Glomerular endothelial cell (primary cell): ENCODE measurements around the gene ZP1. TPM values are rescaled to one million over a fixed set of nuclear protein-coding genes. Genes with fewer than 3 reads are reported as not detected.

Experiments
- DNase-seq: peaks from one replicate; pipeline ENCODE4 v3.0.0-alpha.2; 2011; ENCODE audit warnings: low read depth, low spot score; ENCODE audit errors: extremely low read depth
- total RNA-seq: library from RNA; depleted of rRNA; stranded (reverse); fragments of >200 nt; gene quantifications from 2 replicates; pipeline ENCODE4 v1.2.3, GENCODE V29; 2015

Gene ZP1
- total RNA-seq, 1 donor from 2014 or later = not detected

DNA sequence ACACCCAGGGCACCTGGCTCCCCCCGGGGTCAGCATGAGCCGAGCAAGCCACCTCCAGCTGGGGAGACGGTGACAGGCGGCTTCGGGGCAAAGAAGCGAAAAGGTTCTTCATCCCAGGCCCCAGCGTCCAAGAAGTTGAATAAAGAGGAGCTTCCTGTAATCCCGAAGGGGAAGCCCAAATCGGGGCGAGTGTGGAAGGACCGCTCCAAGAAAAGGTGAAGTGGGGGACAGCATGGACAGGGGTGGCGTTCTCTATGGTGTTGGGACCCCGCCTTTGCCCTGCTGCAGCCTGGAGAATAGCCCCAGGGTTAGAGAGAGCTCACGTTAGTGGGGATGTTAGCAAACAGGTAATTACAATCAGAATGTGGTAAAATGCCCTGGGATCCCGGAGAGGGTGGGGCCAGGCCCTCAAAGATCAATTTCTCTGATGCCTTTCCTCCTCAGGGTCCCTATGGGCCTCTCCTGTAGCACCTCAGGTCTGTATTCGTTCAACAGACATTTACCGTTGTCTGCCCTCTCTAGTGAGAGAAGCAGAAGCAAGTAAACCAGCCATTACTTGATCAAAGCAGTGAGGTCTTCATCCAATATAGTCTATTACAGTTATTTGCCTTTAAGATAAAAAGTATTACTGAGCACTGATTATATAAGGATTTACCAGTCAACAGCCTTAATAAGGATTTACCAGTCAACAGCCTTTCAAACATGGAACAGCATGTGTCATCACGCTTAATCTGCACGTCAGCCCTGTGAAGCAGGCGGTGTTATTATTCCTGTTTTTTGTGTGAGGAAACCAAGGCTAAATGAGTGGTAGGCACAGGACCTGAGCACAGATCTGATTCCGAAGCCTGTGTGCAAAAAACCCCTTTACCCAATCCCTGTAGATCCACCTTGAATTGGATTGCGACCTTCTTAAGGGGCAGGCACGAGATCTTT is 24.4 kb upstream of the ZP1 start:
- no peak for DNase-seq

- DNase-seq = no peak
These were observed 23.1 kb upstream of the ZP1 start for GRCh38 chr11:60844045-60844869.

- no peak for DNase-seq
These were observed 22.5 kb upstream of the ZP1 start for GRCh38 chr11:60844870-60845221.

DNA sequence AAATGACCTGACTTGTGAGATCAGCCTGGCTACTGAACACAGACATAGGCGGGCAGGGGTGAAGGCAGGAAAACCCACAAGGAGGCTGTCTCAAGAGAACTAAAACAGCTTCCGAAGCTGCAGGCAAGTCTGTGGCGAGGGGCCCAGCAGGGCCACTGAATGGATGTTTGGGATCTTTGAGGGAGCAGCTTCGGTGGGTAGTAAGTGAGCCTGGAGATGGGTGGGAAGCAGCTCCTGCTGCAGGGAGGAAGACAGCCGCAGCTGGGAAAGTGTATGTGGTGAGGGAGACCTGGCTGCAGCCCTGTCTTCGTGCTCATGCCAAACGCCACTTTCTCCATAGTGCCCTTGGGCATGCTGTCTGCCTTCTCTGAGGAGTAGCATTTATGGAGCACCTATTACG is 22.0 kb upstream of the ZP1 start:
- no peak for DNase-seq

DNA sequence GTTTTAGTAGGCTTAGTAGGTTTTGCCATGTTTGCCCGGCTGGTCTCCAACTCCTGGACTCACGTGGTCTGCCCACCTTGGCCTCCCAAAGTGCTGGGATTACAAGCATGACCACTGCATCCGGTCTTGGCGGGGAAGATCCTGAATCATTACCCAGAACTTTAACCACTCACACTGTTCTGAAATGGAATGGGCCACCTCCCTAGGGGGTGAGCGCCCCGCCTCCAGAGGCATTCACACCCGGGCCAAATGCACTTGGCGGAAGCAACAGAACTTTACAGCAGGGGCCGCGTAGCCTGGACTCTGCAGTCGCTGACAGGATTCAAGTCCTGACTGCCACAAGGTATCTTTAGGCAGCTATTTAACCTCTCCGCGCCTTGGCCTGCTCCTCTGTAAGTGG is 20.1 kb upstream of the ZP1 start:
- no peak for DNase-seq

DNA sequence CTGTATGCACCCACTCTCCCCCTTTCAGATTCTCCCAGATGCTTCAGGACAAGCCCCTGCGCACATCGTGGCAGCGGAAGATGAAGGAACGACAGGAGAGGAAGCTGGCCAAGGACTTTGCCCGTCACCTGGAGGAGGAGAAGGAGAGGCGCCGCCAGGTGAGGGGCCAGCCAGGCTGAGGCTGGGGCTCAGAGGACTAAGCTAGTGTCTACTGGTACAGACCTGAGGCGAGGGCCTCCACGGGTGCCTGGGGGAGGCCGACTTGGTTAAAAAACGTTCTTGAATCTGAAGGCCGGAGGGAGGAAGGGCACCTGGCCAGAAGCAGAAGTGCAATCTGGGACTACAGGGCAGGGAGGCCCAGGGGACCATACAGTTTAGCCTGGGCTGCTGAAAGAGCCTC is 19.4 kb upstream of the ZP1 start:
- no peak for DNase-seq

DNA sequence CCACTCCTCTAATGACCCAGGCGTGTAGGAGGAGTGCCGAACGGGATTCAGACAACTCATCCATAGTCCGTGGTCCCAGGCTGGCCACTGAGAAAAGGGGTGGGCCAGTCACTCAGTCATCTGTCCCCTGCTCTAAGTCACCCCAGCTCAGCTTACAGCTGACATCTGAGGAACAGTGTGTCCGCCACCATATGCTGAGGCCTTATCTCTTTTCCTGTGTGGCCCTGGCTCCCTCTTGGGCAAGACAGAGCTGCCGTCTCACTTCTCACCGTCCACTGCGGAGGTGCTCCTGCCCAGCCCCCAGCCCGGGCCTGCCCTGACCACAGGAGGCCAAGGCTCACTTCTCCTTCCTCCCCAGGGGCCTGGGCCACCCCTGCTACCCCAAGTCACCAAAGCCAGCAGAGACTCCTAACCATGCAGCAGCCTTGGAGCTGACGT is 18.6 kb upstream of the ZP1 start:
- DNase-seq = no peak

GRCh38 chr11:60849641-60850520 is 17.5 kb upstream of the ZP1 start:
- no peak for DNase-seq

GRCh38 chr11:60851327-60852104 is 15.8 kb upstream of the ZP1 start:
- no peak for DNase-seq

- no peak for DNase-seq
These were observed 15.0 kb upstream of the ZP1 start for GRCh38 chr11:60852117-60852981.

DNA sequence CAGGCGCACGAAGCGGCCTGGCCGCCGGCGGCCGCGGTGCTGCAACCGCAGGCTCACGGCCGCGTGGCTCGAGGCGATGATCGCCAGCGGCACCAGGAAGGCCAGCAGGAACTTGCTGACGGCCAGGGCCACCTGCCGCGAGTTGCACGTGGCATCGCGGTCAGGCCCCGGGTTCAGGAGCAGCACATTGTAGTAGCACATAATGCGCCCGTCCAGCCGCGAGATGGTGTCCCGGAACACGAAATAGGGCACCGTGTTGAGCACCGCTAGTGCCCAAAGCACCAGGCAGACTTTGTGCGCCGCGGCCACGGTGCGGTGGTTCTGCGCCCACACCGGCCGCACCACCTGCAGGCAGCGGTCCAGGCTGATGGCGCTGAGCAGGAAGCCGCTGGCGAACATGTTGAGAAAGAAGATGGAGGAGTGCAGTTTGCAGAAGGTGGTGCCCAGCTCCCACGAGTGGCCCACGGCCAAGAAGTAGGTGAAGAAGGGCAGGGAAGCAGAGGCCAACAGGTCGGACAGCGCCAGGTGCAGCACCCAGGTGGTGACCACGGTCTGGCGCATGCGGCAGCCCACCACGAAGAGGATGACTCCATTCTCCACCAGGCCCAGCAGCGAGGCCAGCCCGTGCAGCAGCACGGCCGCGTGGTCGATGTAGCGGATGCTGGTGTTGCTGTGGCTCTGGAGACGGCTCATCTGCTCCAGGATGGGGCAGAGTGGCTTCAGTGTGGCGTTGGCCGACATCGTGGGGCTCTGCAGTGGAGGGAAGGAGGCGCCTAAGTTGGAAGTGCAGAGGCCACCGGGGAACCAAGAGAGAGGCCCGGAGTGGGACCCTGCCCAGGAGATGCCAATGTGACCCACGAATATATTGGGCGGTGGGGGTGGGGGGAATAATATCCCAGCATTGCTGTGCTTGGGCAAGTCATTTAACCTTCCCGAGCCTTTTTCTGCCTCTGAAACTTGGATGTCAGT is 14.1 kb upstream of the ZP1 start:
- DNase-seq = no peak

DNA sequence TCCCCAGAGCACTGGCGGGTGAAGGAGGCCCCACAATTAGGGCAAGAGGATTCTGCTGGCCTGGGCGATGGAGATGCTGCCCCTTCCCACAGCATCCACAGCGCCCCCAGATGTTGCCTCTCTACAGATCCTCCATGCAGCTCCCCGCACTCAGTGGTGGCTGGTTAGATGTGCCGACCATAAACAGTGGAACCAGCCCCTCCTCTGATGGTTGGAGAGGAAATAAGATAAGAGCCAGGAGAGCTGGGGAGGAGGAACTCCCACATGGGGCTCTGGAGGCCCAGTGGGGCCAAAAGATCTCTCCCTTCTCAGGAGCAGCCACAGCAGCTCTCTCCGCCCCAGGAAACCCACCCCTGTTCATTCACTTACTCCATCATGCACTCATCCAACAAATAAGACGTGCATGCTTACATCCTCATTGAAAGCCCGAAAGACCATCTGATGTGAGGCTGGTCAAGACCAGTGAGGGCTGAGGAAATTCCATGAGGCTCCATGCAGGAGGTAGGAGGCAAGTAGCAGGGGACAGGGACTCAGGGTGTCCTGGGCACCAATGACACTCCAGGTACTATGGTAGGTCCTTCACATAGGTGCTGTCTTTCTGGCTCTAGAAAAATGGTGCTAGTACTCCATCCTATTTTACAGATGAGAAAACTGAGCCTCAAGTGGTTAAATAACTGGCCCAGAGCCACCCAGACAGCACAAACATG is 13.0 kb upstream of the ZP1 start:
- no peak for DNase-seq

DNA sequence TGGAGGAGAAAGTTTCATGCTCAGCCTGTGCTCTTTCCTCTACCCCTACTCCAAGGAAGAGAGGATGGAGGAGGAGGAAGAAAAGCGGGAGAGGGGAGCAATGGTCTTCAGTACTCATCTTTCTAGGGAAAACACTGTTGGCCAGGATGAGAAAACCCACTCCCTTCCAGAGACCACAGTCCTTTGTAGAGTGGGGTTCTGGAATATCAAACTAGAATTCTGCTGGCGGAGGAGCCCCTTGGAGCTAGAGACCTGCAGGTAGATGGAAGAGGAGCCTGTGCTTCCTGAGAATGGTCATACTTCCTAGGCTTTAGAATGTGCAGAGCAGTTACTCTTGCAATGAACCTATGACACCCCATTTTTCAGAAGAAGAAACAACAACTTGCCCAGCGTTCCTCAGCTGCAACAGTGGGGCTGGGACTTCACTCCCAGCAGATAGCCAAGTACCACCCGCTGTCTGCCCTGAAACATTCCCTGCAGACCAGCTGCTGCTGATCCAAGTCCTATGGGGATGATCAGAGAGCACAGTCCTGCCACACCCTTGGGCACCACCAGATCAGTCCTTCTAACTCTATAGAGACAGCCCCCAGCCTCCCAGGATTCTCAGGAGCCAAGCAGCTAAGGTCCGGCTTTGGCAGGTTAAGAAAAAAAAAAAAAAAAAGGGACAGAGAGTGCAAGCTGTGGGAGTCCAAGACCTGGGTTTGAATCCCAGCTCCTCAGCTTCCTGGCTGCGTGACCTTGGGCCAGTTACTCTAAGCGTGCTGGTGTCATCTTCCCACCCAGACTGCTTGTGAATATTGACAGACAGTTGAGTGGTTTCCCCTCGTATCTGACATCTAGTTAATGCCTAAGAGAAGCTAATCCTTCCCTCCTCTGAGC is 12.3 kb upstream of the ZP1 start:
- no peak for DNase-seq

DNA sequence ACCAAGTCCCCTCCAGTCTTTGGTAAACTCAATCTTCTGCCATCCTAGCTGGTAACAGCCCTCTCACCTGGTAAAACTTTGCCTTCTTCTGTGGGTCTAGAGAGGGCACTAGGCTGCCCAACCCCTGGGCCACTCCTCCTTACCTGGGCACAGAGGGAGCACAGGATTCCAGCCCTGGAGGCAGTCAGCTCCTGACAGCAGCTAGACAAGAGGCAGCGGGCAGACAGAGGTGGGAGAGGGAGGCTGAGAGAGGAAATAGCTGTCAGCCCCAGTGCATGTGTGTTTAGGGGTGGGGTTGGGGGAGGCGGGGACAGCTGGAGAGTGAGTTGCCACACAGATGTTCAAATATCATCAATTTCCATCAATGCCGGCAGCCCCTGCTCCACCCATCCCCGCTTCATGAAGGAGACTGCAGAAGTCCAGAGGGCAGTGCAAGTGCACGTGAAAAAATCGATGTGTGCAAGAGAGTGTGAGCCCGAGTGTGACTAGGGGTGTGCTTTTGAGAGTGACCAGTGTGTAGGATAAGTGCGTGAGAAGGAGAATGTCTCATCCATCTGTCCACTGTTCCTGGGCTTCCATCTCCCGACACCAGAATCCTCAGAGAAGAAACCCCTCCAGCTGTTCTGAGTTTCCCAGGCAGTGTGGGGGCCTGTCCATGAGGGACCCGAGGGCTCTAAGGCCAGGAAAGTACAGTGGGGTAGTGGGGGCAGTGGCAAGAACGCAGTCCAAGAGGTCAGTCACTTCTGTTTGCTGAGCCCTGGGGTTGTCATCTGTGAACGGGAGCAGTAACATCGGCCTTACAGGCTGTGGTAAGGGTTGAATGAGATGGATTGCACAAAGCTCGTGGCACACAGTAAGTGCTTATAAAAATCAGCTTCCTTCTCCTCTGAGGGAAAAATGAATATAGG is 11.4 kb upstream of the ZP1 start, which contains the start of gene PTGDR2:
TSS of gene PTGDR2 (minus strand) at position 225 of the 908 bp plus-strand sequence. CDS start 2,228 bp downstream, outside the sequence.
- DNase-seq = no peak
